SK-N-SH (cell line): ENCODE data around the gene LILRA2. TPM values are rescaled to one million over a fixed set of nuclear protein-coding genes. Genes with fewer than 3 reads are reported as not detected.
"Not testable (repeated sequence)": the region's sequence is repeated elsewhere in the genome, so short reads cannot be mapped to it uniquely, and the experiment has no call there.

Experiments
- CTCF ChIA-PET: fragments of 300-600, 350-600 bp; formaldehyde crosslinking; extraction: SDS; loops from one replicate; lab custom pipeline; 2021; lab: Yijun Ruan, JAX
- POLR2A ChIA-PET: fragments of 350-600 bp; sonication (Branson Sonifier 250); formaldehyde crosslinking; extraction: SDS; loops from one replicate; lab custom pipeline; 2020; ENCODE audit warnings: antibody characterized with exemption, inconsistent platforms; lab: Yijun Ruan, JAX
- DNase-seq: peaks from one replicate; pipeline ENCODE4 v3.0.0; 2012
- H2AFZ ChIP-seq: fragments of 200-600 bp; sonication (generic); 2 replicates; pipeline ENCODE4 v1.8.1; 2016; ENCODE audit warnings: antibody characterized with exemption, mild to moderate bottlenecking, low read depth
- H3F3A ChIP-seq: fragments of 200-600 bp; sonication (generic); replicated peaks from 2 replicates; pipeline ENCODE3; 2016; ENCODE audit warnings: antibody characterized with exemption, mild to moderate bottlenecking; ENCODE audit not compliant: insufficient read depth
- H3K27ac ChIP-seq, 2 experiments: fragments of 200-500 bp in 1 of 2; fragments of 200-600 bp in 1 of 2; sonication (Bioruptor generic) in 1 of 2; sonication (generic), shearing (Covaris generic) in 1 of 2; 2 replicates each; pipeline versions ENCODE4 v1.5.1 to v1.6.1; 2014 to 2016; ENCODE audit warnings: low read depth in 2 of 2, inconsistent platforms in 1 of 2, low read length in 1 of 2, mild to moderate bottlenecking in 1 of 2, mixed read lengths in 1 of 2
- H3K27me3 ChIP-seq: fragments of 200-600 bp; sonication (generic), shearing (Covaris generic); 2 replicates; pipeline ENCODE4 v1.6.1; 2016; ENCODE audit warnings: mixed run types; ENCODE audit not compliant: insufficient read depth
- H3K36me3 ChIP-seq, 2 experiments: fragments of 200-500 bp in 1 of 2; fragments of 200-600 bp in 1 of 2; sonication (Bioruptor generic) in 1 of 2; sonication (generic) in 1 of 2; replicated peaks in 1 of 2; 2 replicates each; pipeline versions ENCODE3 to v1.5.1; 2014 to 2016; ENCODE audit warnings: low read length in 1 of 2, mild to moderate bottlenecking in 1 of 2; ENCODE audit not compliant: insufficient read depth in 2 of 2, control insufficient read depth in 1 of 2
- H3K4me1 ChIP-seq, 2 experiments: fragments of 200-500 bp in 1 of 2; fragments of 200-600 bp in 1 of 2; sonication (Bioruptor generic) in 1 of 2; sonication (generic), shearing (Covaris generic) in 1 of 2; 2 replicates each; pipeline versions ENCODE4 v1.5.1 to v1.6.1; 2014 to 2016; ENCODE audit warnings: low read depth in 1 of 2, low read length in 1 of 2, mixed run types in 1 of 2; ENCODE audit not compliant: insufficient read depth in 2 of 2, control insufficient read depth in 1 of 2
- H3K4me2 ChIP-seq: fragments of 200-600 bp; sonication (generic), shearing (Covaris generic); 2 replicates; pipeline ENCODE4 v1.6.1; 2017; ENCODE audit warnings: mixed run types
- H3K4me3 ChIP-seq, 2 experiments: fragments of 200-500 bp in 1 of 2; fragments of 200-600 bp in 1 of 2; sonication (Bioruptor generic) in 1 of 2; sonication (generic), shearing (Covaris generic) in 1 of 2; 2 replicates each; pipeline versions ENCODE4 v1.5.1 to v1.8.1; 2014 to 2016; ENCODE audit warnings: low read depth in 2 of 2, inconsistent platforms in 1 of 2, low read length in 1 of 2, mild to moderate bottlenecking in 1 of 2, mixed read lengths in 1 of 2, moderate library complexity in 1 of 2
- H3K79me2 ChIP-seq: fragments of 200-600 bp; sonication (generic); 2 replicates; pipeline ENCODE4 v1.8.1; 2017; ENCODE audit warnings: mild to moderate bottlenecking; ENCODE audit not compliant: insufficient read depth
- H3K9ac ChIP-seq: fragments of 200-600 bp; sonication (generic); 2 replicates; pipeline ENCODE4 v1.6.1; 2017; ENCODE audit warnings: mixed run types
- H3K9me2 ChIP-seq: fragments of 200-600 bp; sonication (generic); 2 replicates; pipeline ENCODE4 v1.6.1; 2017; ENCODE audit warnings: mixed run types
- H3K9me3 ChIP-seq: fragments of 200-600 bp; sonication (generic); 2 replicates; pipeline ENCODE4 v1.6.1; 2017; ENCODE audit warnings: mixed run types, mild to moderate bottlenecking, moderate library complexity
- H4K20me1 ChIP-seq: fragments of 200-600 bp; sonication (generic); 2 replicates; pipeline ENCODE4 v1.6.1; 2017; ENCODE audit warnings: mild to moderate bottlenecking, mixed run types; ENCODE audit not compliant: insufficient read depth
- EP300 ChIP-seq, 2 experiments: IDR thresholded peaks; 2 replicates each; pipeline versions ENCODE4 v1.4.0 to v1.6.1; 2012; ENCODE audit warnings: borderline replicate concordance in 1 of 2, low read depth in 1 of 2, low read length in 1 of 2
- GABPA ChIP-seq: IDR thresholded peaks from 2 replicates; pipeline ENCODE4 v1.4.0; 2012; ENCODE audit warnings: low read depth, mild to moderate bottlenecking
- NFIC ChIP-seq: IDR thresholded peaks from 2 replicates; pipeline ENCODE4 v1.4.0; 2012; ENCODE audit warnings: borderline replicate concordance
- NRF1 ChIP-seq: IDR thresholded peaks from 2 replicates; pipeline ENCODE4 v1.6.1; 2012; ENCODE audit warnings: low read depth, mild to moderate bottlenecking, low read length
- POLR2AphosphoS5 ChIP-seq: IDR thresholded peaks from 2 replicates; pipeline ENCODE4 v1.6.1; 2012; ENCODE audit warnings: low read depth, low read length
- SIN3A ChIP-seq: IDR thresholded peaks from 2 replicates; pipeline ENCODE4 v1.6.1; 2012; ENCODE audit warnings: low read depth, mild to moderate bottlenecking, low read length, moderate library complexity, borderline replicate concordance
- TCF12 ChIP-seq: IDR thresholded peaks from 2 replicates; pipeline ENCODE4 v1.4.0; 2012
- WGBS: methylation state at CpG from one replicate; pipeline ENCODE4 v1.1.6; 2017; ENCODE audit warnings: low lambda C conversion rate; 5-methylcytosine and 5-hydroxymethylcytosine counted together
- polyA plus RNA-seq, 3 experiments: library from polyadenylated mRNA; depleted of rRNA; stranded (reverse); fragments of >200 nt; gene quantifications; 2 replicates each; pipeline ENCODE4 v1.2.3, GENCODE V29; 2012
- TF ChIP-seq, protein P1 (sequence below): fragments of 200-600 bp; sonication (generic); IDR thresholded peaks from 2 replicates; pipeline ENCODE4 v1.6.1; 2017; ENCODE audit warnings: antibody characterized with exemption, mild to moderate bottlenecking, moderate library complexity
- TF ChIP-seq, protein P2 (sequence below): IDR thresholded peaks from 2 replicates; pipeline ENCODE4 v1.4.0; 2012; ENCODE audit warnings: low read depth, borderline replicate concordance

LILRA2 gene
- polyA plus RNA-seq, 1 of the 3 experiments (the other 2 are of a cell fraction): not detected

- H3K4me3 ChIP-seq, H3F3A ChIP-seq, H3K27ac ChIP-seq, DNase-seq, CTCF ChIA-PET, H3K9me3 ChIP-seq, H4K20me1 ChIP-seq, H3K4me2 ChIP-seq, H2AFZ ChIP-seq, H3K9ac ChIP-seq, POLR2A ChIA-PET, H3K9me2 ChIP-seq, H3K4me1 ChIP-seq, H3K36me3 ChIP-seq, H3K79me2 ChIP-seq: not testable (repeated sequence)
- peaks cover 28% of the 10 kb centered on the region for H3K27me3 ChIP-seq
- WGBS: 4% methylated on average over 8 of the region's 15 CpGs
These were observed 51.5 kb downstream of the LILRA2 start for GRCh38 chr19:54624934-54625730.

DNA sequence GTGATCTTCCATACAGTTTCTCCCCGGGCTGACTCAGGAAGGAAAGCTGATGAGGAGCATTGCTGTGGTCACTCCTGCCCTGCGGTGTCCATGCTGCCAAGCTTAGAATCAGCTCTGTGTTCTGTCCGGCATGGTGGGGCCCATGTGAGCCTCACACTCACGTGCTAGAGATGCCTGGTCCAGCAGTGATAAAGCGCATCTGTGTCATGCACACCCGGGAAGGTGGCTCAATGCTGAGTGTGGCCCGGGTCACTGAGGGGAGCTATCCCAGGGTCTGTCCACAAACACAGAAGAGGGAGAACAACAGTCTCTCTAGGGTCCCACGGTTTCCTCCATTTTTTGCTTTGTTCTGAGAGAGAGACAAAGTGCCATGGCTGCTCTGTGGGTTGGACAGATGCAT is 53.2 kb downstream of the LILRA2 start:
- Histone ChIP-seq H3K4me2 (no peak overlapping the region), H3K27ac (no peak overlapping the region), H3K9ac (no peak overlapping the region), H3K27me3 (peaks cover 34% of the 10 kb centered on the region), H3K79me2 (no peaks in the 10 kb centered on the region), H3K4me1 (no peaks in the 10 kb centered on the region), H3K36me3 (no peaks in the 10 kb centered on the region), H4K20me1 (no peaks in the 10 kb centered on the region), H3K4me3 (no peak overlapping the region), H3K9me3 (no peaks in the 10 kb centered on the region), H2AFZ (no peak overlapping the region), H3K9me2 (no peaks in the 10 kb centered on the region), H3F3A (no peaks in the 10 kb centered on the region)
- DNase-seq: no peak
- TF ChIP-seq EP300 (IDR thresholded peaks at IDR 0.05; ENCODE audit: borderline replicate concordance in 1 of 2, low read depth in 1 of 2, low read length in 1 of 2) (no peak), SIN3A (no peak), GABPA (no peak), TCF12 (no peak), NRF1 (no peak), POLR2AphosphoS5 (no peak), NFIC (no peak)
- TF ChIP-seq, protein P1, sequence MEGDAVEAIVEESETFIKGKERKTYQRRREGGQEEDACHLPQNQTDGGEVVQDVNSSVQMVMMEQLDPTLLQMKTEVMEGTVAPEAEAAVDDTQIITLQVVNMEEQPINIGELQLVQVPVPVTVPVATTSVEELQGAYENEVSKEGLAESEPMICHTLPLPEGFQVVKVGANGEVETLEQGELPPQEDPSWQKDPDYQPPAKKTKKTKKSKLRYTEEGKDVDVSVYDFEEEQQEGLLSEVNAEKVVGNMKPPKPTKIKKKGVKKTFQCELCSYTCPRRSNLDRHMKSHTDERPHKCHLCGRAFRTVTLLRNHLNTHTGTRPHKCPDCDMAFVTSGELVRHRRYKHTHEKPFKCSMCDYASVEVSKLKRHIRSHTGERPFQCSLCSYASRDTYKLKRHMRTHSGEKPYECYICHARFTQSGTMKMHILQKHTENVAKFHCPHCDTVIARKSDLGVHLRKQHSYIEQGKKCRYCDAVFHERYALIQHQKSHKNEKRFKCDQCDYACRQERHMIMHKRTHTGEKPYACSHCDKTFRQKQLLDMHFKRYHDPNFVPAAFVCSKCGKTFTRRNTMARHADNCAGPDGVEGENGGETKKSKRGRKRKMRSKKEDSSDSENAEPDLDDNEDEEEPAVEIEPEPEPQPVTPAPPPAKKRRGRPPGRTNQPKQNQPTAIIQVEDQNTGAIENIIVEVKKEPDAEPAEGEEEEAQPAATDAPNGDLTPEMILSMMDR: no peak
- TF ChIP-seq, protein P2, sequence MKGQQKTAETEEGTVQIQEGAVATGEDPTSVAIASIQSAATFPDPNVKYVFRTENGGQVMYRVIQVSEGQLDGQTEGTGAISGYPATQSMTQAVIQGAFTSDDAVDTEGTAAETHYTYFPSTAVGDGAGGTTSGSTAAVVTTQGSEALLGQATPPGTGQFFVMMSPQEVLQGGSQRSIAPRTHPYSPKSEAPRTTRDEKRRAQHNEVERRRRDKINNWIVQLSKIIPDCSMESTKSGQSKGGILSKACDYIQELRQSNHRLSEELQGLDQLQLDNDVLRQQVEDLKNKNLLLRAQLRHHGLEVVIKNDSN: no peak
- POLR2A ChIA-PET: no interaction called here
- CTCF ChIA-PET: interaction anchor here (1.4 kb wide), 1 partner anchor 15 kb away, joined by 3 read pairs; no protein-coding TSS in a partner anchor
- WGBS: 2% methylated on average over 7 of the region's 8 CpGs

DNA sequence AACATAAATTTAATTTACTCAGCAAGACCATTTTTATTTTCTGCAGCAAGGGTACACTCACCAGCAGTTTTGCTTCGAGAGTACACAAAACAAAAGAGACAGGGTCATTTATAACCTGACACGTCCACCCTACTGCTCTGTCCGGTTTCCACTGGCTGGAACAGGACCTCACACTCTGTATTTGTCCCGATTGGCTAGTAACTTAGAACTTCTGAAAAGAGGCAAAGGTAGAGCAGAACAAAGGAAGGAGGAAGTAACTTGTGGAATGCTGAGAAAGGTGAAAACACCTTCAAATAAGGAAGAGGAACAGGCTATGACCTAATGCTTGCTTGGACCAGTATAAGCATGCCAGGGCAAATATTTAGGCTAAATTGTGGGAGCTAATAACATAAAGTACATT is 54.3 kb downstream of the LILRA2 start:
- H3F3A ChIP-seq, H3K9me3 ChIP-seq, H3K27ac ChIP-seq, H3K36me3 ChIP-seq, H3K9me2 ChIP-seq, H3K4me3 ChIP-seq, POLR2A ChIA-PET, H2AFZ ChIP-seq, DNase-seq, H3K9ac ChIP-seq, H3K4me1 ChIP-seq, H3K4me2 ChIP-seq, H4K20me1 ChIP-seq, H3K79me2 ChIP-seq: not testable (repeated sequence)
- WGBS: 2% methylated on average over 4 of the region's 4 CpGs
- CTCF ChIA-PET: interaction anchor here (1.4 kb wide), 1 partner anchor 16 kb away, joined by 3 read pairs; no protein-coding TSS in a partner anchor
- H3K27me3 ChIP-seq: peaks cover 45% of the 10 kb centered on the region

DNA sequence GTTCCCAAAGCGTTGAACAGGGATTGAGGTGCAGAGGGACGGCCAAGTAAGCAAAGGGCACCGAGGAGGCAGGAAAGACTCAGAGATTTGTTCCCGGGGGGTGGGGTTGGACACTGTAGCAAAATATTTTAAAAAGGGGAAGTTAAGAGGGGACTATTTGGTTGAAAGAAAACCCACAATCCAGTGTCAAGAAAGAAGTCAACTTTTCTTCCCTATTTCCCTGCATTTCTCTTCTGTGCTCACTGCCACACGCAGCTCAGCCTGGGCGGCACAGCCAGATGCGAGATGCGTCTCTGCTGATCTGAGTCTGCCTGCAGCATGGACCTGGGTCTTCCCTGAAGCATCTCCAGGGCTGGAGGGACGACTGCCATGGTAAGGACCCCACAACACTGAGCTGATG is 56.7 kb downstream of the LILRA2 start, which contains the start of gene LILRB1:
LILRB1 (plus strand) TSS at position 223 of the 400 bp plus-strand sequence. CDS start 590 bp downstream, outside the sequence.
- H2AFZ ChIP-seq, H3K9me3 ChIP-seq, H3K9ac ChIP-seq, H3K36me3 ChIP-seq, H3K4me2 ChIP-seq, H4K20me1 ChIP-seq, H3K27ac ChIP-seq, POLR2A ChIA-PET, DNase-seq, H3K79me2 ChIP-seq, H3F3A ChIP-seq, H3K4me3 ChIP-seq, H3K9me2 ChIP-seq, H3K4me1 ChIP-seq: not testable (repeated sequence)
- WGBS: under 1% methylated on average over 9 of the region's 9 CpGs
- CTCF ChIA-PET: interaction anchor here (2.0 kb wide), 1 partner anchor 23 kb away, joined by 6 read pairs; no protein-coding TSS in a partner anchor
- H3K27me3 ChIP-seq: peaks cover 59% of the 10 kb centered on the region
